Stimulated activated naive CD8-positive, alpha-beta T cell treated with anti-CD3 and anti-CD28 coated beads, Interleukin-15, amount 100 ng/mL, for 72 hours (primary cell): ENCODE measurements around the gene ACSL4.
"Not testable (repeated sequence)": the region's sequence is repeated elsewhere in the genome, so short reads cannot be mapped to it uniquely, and the experiment has no call there.

Experiments
- ATAC-seq: fragments of 150-1000 bp; cut with Tn5 transposase; 2 replicates; pipeline ENCODE4 v1.10.0; 2021; ENCODE audit warnings: mild to moderate bottlenecking, moderate library complexity
- DNase-seq, 2 donors: peaks; one replicate each; pipeline ENCODE4 v3.0.0; 2021 to 2022
- H3K27ac Mint-ChIP-seq, 2 donors: one replicate each; pipeline ENCODE4 v1.8.0; 2022; ENCODE audit warnings: mild to moderate bottlenecking in 2 of 2, mixed read lengths in 2 of 2, moderate library complexity in 2 of 2
- H3K27me3 Mint-ChIP-seq: one replicate; pipeline ENCODE4 v1.8.0; 2022; ENCODE audit warnings: mixed read lengths
- H3K4me1 Mint-ChIP-seq: one replicate; pipeline ENCODE4 v1.8.0; 2022; ENCODE audit warnings: mild to moderate bottlenecking, mixed read lengths
- H3K4me3 Mint-ChIP-seq, 2 donors: one replicate each; pipeline ENCODE4 v1.8.0; 2022; ENCODE audit warnings: mild to moderate bottlenecking in 2 of 2, mixed read lengths in 2 of 2, moderate library complexity in 1 of 2
- H3K9me3 Mint-ChIP-seq, 2 donors: one replicate each; pipeline ENCODE4 v1.8.0; 2022; ENCODE audit warnings: mixed read lengths in 2 of 2

The ACSL4 gene

GRCh38 chrX:109740896-109741295 is 7.8 kb upstream of the ACSL4 start:
- H3K9me3 Mint-ChIP-seq, DNase-seq, H3K4me1 Mint-ChIP-seq, H3K4me3 Mint-ChIP-seq, ATAC-seq, H3K27me3 Mint-ChIP-seq, H3K27ac Mint-ChIP-seq: not testable (repeated sequence)

GRCh38 chrX:109740433-109740809 is 7.4 kb upstream of the ACSL4 start:
- H3K27me3 Mint-ChIP-seq: no peaks in the 10 kb centered on the region
- no peaks in the 10 kb centered on the region for H3K9me3 Mint-ChIP-seq
- no peaks in the 10 kb centered on the region for H3K4me1 Mint-ChIP-seq
- no peak overlapping the region for H3K27ac Mint-ChIP-seq
- ATAC-seq: no peak
- no peak overlapping the region for H3K4me3 Mint-ChIP-seq
- DNase-seq: no peak

DNA sequence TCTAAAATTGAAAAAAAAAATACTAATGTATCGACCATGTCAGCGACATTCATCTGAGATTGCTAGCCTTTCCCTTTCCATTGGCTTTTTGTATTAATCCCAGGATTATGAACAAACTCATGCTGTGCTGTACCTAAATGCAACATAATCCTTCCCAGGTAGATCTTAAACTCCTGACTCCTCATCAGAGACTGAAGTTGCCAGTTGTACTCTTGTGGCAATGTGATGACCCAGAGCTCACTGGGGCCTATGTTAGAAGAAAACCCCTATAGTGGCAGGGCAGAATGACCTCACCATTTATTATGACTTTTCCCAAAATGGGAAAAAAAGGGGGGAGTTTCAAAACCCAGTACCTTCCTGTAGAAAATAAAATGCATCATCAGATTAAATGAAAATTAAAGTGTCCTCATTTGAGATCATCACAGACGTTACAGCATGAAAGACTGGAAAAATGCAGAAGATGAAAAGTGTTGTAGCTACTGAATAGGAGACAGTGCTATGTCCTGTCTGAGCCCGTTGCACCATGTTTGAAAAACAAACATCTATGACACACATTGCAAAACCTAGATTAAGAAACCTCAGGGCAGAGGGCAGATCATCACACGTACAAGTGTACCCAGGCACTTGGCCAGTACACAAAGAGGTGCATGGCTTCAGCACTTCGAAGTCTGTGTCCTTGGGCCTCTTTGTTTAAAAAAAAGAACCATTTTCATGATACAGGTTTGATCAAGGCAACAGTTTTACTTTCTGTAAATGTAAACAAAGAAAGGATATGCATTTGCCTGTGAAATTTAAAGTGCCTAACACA is 6.8 kb upstream of the ACSL4 start:
- no peak for ATAC-seq
- Mint-ChIP-seq H3K27me3 (no peaks in the 10 kb centered on the region), H3K4me3 (no peak overlapping the region), H3K9me3 (no peaks in the 10 kb centered on the region), H3K27ac (no peak overlapping the region), H3K4me1 (no peaks in the 10 kb centered on the region)
- no peak for DNase-seq

- Mint-ChIP-seq H3K4me1 (peaks cover 8% of the 10 kb centered on the region), H3K27ac (no peak overlapping the region), H3K4me3 (peak overlapping the region in 1 of 2 donors; percentile 26), H3K27me3 (no peaks in the 10 kb centered on the region), H3K9me3 (no peaks in the 10 kb centered on the region)
- no peak for DNase-seq
- no peak for ATAC-seq
Measured at GRCh38 chrX:109735202-109735744, 2.2 kb upstream of the ACSL4 start.

- DNase-seq: no peak
- H3K4me3 Mint-ChIP-seq: peak overlapping the region; percentile 89 to 96
Measured at GRCh38 chrX:109733613-109734083, 591 bp upstream of the ACSL4 start.

GRCh38 chrX:109732017-109732801 is 848 bp downstream of the ACSL4 start:
- ATAC-seq: peak; percentile 72
- peak; percentile 16 to 23 for DNase-seq
- no peaks in the 10 kb centered on the region for H3K27me3 Mint-ChIP-seq
- H3K4me1 Mint-ChIP-seq: peaks cover 25% of the 10 kb centered on the region
- peak overlapping the region; percentile 89 to 96 for H3K4me3 Mint-ChIP-seq
- H3K27ac Mint-ChIP-seq: peak overlapping the region; percentile 94 to 99
- no peaks in the 10 kb centered on the region for H3K9me3 Mint-ChIP-seq

More at GRCh38 chrX:109733613-109734083, 591 bp upstream of the ACSL4 start:
- Mint-ChIP-seq H3K27ac (peak overlapping the region; percentile 48 to 81), H3K9me3 (no peaks in the 10 kb centered on the region), H3K4me1 (peaks cover 20% of the 10 kb centered on the region), H3K27me3 (no peaks in the 10 kb centered on the region)
- ATAC-seq: no peak

- Mint-ChIP-seq H3K27me3 (no peaks in the 10 kb centered on the region), H3K27ac (peak overlapping the region in 1 of 2 donors; percentile 78), H3K9me3 (no peaks in the 10 kb centered on the region), H3K4me3 (peak overlapping the region in 1 of 2 donors; percentile 62), H3K4me1 (peaks cover 21% of the 10 kb centered on the region)
- ATAC-seq (no peak), DNase-seq (no peak)
Measured at GRCh38 chrX:109728173-109728535, 4.9 kb downstream of the ACSL4 start.

DNA sequence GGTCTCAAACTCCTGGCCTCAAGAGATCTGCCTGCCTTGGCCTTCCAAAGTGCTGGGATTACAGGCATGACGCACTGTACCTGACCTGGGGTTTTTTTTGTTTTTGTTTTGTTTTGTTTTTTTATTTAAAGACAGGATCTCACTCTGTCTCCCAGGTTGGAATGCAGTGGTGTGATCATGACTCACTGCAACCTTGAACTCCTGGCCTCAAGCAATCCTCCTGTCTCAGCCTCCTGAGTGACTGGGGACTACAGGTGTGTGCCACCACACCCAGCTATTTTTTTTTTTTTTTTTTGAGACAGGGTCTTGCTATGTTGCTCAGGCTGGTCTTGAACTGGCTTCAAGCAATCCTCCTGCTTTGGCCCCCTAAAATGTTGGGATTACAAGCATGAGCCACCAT is 8.1 kb downstream of the ACSL4 start:
- DNase-seq, H3K27ac Mint-ChIP-seq, H3K4me3 Mint-ChIP-seq, ATAC-seq, H3K9me3 Mint-ChIP-seq, H3K27me3 Mint-ChIP-seq: not testable (repeated sequence)
- H3K4me1 Mint-ChIP-seq: peaks cover 21% of the 10 kb centered on the region

DNA sequence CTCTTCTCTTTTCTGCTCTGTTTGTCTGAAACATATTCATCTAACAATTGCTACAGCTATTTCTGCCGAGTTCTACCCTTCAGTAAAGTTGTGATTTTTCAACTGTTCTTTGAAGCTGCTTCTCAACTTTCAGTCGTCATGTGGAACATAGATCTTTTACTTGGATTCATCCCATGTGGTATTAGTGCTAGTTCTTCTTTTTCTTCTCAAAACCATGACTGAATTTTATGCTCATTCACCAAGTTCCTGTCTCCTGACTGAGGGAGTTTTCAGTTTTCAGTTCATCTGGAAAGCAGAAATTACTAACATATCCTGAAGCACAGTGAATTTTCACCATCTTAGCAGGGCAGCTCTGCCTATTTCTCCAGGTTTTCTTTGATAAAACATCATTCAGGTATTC is 12.1 kb downstream of the ACSL4 start:
- no peak for DNase-seq
- peaks cover 6% of the 10 kb centered on the region for H3K4me1 Mint-ChIP-seq
- no peaks in the 10 kb centered on the region for H3K9me3 Mint-ChIP-seq
- no peak overlapping the region for H3K4me3 Mint-ChIP-seq
- no peaks in the 10 kb centered on the region for H3K27me3 Mint-ChIP-seq
- ATAC-seq: no peak
- no peak overlapping the region for H3K27ac Mint-ChIP-seq

GRCh38 chrX:109719264-109719663 is 13.8 kb downstream of the ACSL4 start:
- DNase-seq (no peak), ATAC-seq (no peak)
- no peaks in the 10 kb centered on the region for H3K9me3 Mint-ChIP-seq
- H3K4me3 Mint-ChIP-seq: no peak overlapping the region
- no peak overlapping the region for H3K27ac Mint-ChIP-seq
- no peaks in the 10 kb centered on the region for H3K27me3 Mint-ChIP-seq
- H3K4me1 Mint-ChIP-seq: peaks cover 6% of the 10 kb centered on the region

DNA sequence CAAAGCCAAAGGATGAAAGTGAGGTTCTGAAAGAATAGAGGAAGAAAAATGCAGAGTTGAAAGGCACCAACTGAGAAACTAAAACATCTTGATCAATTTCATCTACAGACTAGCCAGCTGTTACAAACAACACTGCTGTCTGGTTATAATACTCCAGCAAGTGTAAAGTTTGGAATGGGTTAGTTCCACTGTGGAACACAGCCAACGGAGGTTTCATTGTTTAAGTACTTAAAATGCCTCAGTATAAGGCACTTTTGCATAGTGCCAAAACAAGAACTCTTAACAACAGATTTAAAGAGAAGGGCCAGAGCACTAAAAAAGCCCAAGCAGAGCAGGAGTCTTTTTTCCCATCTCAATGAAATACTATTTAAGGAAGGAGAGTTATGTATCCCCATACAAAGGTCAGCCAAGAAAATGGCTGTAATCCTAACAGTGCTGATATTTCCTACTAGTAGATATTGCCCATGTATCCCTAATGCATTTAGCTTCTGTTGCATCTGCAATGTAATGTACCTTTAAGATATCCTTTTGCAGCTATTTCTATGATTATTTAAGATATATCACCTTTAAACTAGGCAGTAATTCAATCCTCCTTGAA is 16.5 kb downstream of the ACSL4 start:
- Mint-ChIP-seq H3K27ac (no peak overlapping the region), H3K27me3 (no peaks in the 10 kb centered on the region), H3K4me1 (peaks cover 19% of the 10 kb centered on the region), H3K9me3 (no peaks in the 10 kb centered on the region), H3K4me3 (no peak overlapping the region)
- ATAC-seq: no peak
- DNase-seq: no peak

DNA sequence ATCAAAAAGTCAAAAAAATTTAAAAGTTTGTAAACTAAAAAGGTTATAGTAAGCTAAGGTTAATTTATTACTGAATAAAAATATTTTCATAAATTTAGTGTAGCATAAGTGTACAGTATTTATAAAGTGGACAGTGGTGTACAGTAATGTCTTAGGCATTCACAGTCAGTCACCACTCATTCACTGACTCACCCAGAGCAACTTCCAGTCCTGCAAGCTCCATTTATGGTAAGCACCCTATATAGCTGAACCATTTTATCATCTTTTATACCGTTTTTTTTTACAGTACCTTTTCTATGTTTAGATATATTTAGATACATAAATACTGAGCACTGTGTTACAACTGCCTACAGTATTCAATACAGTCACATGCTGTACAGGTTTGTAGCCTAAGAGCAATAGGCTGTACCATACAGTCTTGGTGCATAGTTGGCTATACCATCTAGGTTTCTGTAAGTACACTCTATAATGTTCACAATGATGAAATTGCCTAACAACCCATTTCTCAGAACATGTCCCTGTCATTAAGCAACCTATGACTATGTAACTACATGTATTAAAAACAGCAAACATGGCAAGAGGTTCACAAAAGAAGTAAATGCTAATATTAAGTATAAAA is 18.6 kb downstream of the ACSL4 start:
- no peak overlapping the region for H3K4me3 Mint-ChIP-seq
- no peak overlapping the region for H3K27ac Mint-ChIP-seq
- peak; percentile 45 for ATAC-seq
- no peaks in the 10 kb centered on the region for H3K27me3 Mint-ChIP-seq
- H3K4me1 Mint-ChIP-seq: peaks cover 31% of the 10 kb centered on the region
- no peaks in the 10 kb centered on the region for H3K9me3 Mint-ChIP-seq
- DNase-seq: no peak

GRCh38 chrX:109710181-109710580 is 22.9 kb downstream of the ACSL4 start:
- H3K4me1 Mint-ChIP-seq: peaks cover 54% of the 10 kb centered on the region
- H3K9me3 Mint-ChIP-seq: no peaks in the 10 kb centered on the region
- H3K27ac Mint-ChIP-seq: no peak overlapping the region
- no peak for ATAC-seq
- no peak overlapping the region for H3K4me3 Mint-ChIP-seq
- DNase-seq: no peak
- H3K27me3 Mint-ChIP-seq: no peaks in the 10 kb centered on the region

DNA sequence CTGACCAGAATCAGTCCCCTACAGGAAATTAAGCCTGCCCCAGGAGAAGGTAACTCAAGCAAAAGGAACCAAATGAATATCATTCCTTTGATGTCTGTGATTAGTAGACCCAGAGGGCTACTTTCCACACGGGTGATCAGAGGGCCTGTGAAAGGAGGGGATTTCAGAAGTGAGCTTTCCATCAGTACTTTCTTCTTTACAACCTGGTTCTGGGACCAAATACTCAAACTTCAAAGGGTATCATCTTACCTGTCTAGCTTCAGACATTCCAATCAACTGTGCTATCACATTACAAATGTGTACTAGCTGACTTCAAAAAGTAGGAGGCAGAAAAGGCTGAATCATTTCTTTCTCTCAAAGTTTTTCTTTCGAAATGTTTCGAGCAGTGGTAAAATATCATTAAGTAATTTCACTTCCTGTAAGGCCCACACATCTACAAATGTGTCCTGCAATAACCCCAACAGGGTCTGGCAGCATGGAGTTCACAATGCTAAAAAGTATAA is 23.9 kb downstream of the ACSL4 start:
- H3K27me3 Mint-ChIP-seq: no peaks in the 10 kb centered on the region
- DNase-seq (peak; percentile 4 to 13), ATAC-seq (peak; percentile 73)
- H3K4me3 Mint-ChIP-seq: peak overlapping the region; percentile 8 to 65
- H3K27ac Mint-ChIP-seq: peak overlapping the region in 1 of 2 donors; percentile 46
- peaks cover 64% of the 10 kb centered on the region for H3K4me1 Mint-ChIP-seq
- no peaks in the 10 kb centered on the region for H3K9me3 Mint-ChIP-seq

DNA sequence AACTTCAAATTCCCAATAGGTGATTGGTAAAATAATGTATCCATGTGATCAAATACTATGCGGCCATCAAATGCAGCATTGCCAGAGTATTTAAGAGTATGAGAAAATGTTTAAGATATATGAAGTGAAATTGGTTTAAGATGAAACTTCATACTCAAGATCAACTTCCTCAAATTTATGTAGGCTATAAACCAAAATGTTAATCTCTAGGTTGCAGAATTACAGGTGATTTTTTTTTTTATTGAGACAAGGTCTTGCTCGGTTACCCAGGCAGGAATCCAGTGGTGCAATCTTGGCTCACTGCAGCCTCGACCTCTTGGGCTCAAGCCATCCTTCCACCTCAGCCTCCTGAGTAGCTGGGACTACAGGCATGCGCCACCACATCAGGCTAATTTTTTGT is 25.3 kb downstream of the ACSL4 start:
- Mint-ChIP-seq H3K4me1 (peaks cover 57% of the 10 kb centered on the region), H3K27me3 (no peaks in the 10 kb centered on the region), H3K4me3 (peak overlapping the region in 1 of 2 donors; percentile 39), H3K9me3 (no peaks in the 10 kb centered on the region), H3K27ac (no peak overlapping the region)
- ATAC-seq (no peak), DNase-seq (no peak)
